IPS-15b (cell line): ENCODE results near the gene HPCAL1.

Experiments
- H3K27me3 ChIP-seq: one replicate; pipeline ENCODE4 v1.6.1; 2013; ENCODE audit warnings: low read length; ENCODE audit not compliant: control insufficient read depth, insufficient read depth
- H3K36me3 ChIP-seq: one replicate; pipeline ENCODE4 v1.6.1; 2013; ENCODE audit warnings: low read length; ENCODE audit not compliant: control insufficient read depth, insufficient read depth
- H3K4me1 ChIP-seq: one replicate; pipeline ENCODE4 v1.6.1; 2013; ENCODE audit warnings: mild to moderate bottlenecking, low read length; ENCODE audit not compliant: control insufficient read depth, insufficient read depth
- H3K4me3 ChIP-seq: one replicate; pipeline ENCODE4 v1.5.1; 2013; ENCODE audit warnings: low read depth, low read length
- H3K9ac ChIP-seq: one replicate; pipeline ENCODE4 v1.6.1; 2013; ENCODE audit warnings: low read depth, mild to moderate bottlenecking, low read length
- H3K9me3 ChIP-seq: one replicate; pipeline ENCODE4 v1.6.1; 2013; ENCODE audit warnings: mild to moderate bottlenecking, low read length; ENCODE audit not compliant: control insufficient read depth, insufficient read depth

The HPCAL1 gene

GRCh38 chr2:10271946-10272345, 30.8 kb upstream of the HPCAL1 start:
- H3K9ac ChIP-seq: no peak overlapping the region
- no peak overlapping the region for H3K4me3 ChIP-seq
- H3K9me3 ChIP-seq: no peaks in the 10 kb centered on the region
- H3K36me3 ChIP-seq: no peaks in the 10 kb centered on the region
- H3K27me3 ChIP-seq: no peaks in the 10 kb centered on the region
- no peaks in the 10 kb centered on the region for H3K4me1 ChIP-seq

DNA sequence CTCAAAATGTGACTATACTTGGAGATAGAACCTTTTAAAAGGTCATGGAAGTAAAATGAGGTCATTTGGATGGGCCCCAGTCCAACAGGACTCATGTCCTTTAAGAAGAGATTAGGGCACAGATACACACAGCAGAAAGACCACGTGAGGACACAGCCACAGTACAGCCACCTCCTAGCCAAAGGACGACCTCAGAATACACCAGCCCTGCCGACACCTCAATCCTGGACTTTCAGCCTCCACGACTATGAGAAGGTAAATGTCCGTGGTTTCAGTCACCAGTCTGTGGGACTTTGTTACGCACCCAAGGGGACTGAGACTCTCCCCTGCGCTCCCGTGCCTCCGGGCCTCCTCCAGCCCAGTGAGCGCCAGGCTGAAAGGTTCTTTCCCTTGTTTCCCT, 30.2 kb upstream of the HPCAL1 start:
- Histone ChIP-seq H3K9me3 (no peaks in the 10 kb centered on the region), H3K4me3 (no peak overlapping the region), H3K4me1 (no peaks in the 10 kb centered on the region), H3K27me3 (no peaks in the 10 kb centered on the region), H3K9ac (no peak overlapping the region), H3K36me3 (no peaks in the 10 kb centered on the region)

DNA sequence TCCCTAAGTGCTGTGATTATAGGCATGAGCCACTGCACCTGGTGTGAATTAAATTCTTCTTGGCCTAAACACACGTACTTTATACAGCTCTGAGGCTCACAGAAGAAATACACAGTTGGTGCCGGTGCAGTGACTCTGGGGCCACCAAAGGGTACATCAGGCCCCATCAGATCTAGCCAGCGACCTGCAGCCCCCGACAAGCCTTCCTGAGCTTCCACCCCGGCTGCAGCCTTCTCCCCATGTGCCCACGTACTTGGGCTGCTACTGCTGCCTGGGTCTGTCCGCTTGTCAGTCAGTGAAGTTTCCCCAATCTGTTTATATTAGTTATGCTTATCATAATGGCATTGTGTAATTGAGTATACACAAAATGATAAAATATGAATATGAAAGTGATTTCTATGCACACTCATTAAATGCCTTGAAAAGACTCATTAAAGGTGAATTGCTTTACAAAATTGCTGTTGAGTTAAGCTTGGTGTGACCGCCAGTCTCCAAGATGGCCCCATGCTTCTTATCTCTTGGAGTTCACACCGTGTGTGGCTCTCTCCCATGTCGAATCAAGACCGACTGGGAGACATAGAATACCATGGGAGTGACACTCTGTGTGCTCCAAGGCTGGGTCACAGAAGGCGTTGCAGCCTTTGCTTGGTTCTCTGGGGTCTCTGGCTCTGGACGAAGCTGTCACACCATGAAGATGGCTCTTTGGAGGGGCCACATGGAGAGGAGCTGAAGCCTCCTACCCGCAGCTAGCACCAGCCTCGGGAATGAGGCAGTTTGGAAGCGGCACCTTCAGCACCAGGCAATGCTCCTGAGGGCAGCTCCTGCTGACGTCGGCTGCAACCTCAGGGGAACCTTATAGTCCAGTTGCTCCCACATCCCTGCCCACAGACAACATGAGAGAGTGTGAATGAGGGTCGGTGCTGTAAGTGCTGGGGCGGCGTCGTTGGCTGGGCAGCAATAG, 29.2 kb upstream of the HPCAL1 start:
- Histone ChIP-seq H3K9ac (no peak overlapping the region), H3K36me3 (no peaks in the 10 kb centered on the region), H3K4me3 (no peak overlapping the region), H3K4me1 (no peaks in the 10 kb centered on the region), H3K9me3 (no peaks in the 10 kb centered on the region), H3K27me3 (no peaks in the 10 kb centered on the region)

DNA sequence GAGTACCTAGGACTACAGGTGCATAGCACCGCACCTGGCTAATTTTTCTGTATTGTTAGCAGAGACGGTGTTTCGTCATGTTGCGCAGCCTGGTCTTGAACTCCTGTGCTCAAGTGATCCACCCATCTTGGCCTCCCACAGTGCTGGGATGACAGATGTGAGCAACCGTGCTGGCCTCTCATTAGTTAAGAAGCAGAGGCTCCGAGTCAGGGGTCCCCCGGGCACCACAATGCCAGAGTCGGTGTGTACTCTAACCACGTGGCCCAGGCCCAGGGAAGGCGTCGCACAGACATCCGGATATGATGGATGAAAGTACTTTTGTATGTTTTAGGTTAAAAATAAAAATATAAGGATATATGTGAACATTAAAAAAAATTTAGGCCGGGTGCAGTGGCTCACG, 28.3 kb upstream of the HPCAL1 start:
- no peak overlapping the region for H3K9ac ChIP-seq
- H3K27me3 ChIP-seq: no peaks in the 10 kb centered on the region
- H3K9me3 ChIP-seq: no peaks in the 10 kb centered on the region
- no peaks in the 10 kb centered on the region for H3K36me3 ChIP-seq
- H3K4me1 ChIP-seq: no peaks in the 10 kb centered on the region
- H3K4me3 ChIP-seq: no peak overlapping the region

DNA sequence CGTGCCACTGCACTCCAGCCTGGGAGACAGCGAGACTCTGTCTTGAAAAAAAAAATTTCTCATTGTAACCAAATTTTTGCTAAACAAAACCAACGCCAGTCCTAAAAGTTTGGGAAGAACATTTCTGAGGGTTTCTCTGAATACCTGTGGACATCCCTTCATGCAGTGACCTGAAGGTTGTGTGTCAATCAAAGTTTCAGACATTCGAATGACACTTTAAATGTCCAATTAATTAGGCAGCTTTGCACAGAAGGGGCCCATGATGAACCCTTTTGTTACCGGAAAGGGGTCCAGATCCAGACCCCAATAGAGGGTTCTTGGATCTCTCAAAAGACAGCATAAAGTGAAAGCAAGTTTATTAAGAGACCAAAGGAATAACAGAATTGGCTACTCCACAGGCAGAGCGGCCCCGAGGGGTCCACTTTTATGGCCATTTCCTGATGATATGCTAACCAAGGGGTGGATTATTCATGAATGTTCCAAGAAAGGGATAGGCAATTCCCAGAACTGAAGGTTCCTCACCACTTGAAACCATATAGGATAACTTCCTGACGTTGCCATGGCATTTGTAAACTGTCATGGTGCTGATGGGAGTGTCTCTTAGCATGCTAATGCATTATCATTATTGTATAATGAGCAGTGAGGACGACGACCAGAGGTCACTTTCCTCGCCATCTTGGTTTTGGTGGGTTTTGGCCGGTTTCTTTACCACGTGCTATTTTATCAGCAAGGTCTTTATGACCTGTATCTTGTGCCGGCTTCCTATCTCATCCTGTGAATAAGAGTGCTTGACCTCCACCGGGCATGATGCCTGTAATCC, 27.5 kb upstream of the HPCAL1 start:
- Histone ChIP-seq H3K4me1 (no peaks in the 10 kb centered on the region), H3K9me3 (no peaks in the 10 kb centered on the region), H3K9ac (no peak overlapping the region), H3K36me3 (no peaks in the 10 kb centered on the region), H3K27me3 (no peaks in the 10 kb centered on the region), H3K4me3 (no peak overlapping the region)

DNA sequence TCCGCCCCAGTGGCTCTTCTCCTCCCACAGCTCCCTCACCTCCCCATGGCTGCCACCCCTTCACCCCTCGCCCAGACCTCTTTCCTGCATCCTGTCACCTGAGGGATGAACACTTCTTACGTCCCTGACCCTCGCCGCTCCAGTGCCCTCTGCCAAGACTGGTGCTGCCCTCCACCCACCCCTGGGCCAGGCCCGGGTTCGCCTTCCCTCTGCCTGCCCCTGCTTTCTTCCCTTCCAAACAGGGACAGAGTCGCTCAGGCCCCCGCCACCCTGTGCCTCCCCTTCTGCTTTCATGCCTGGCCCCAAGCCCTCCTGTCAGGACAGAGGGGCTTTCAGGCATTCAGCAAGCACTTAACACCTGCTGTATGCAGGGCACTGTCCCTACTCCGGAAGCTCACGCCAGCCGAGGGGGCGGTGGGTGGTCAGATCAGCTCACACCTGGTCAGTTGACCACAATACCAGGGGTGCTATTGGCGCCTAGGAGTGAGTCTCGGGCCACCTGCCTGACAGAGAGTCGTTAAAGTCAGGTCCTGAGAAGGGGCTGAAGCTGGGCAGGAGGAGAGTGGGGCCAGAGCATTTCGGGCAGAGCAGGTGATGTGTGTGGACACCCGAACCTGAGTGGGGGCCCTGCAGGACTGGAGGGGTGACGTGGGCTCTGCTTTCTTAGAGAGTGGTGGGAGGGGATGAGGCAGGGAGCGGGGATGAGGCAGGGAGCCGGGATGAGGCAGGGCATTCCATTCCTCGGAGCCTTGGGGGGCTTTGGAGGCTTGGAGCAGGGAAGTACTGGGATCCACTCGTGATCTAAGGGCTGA, 26.0 kb upstream of the HPCAL1 start:
- no peaks in the 10 kb centered on the region for H3K36me3 ChIP-seq
- no peak overlapping the region for H3K4me3 ChIP-seq
- H3K4me1 ChIP-seq: no peaks in the 10 kb centered on the region
- no peak overlapping the region for H3K9ac ChIP-seq
- no peaks in the 10 kb centered on the region for H3K9me3 ChIP-seq
- H3K27me3 ChIP-seq: no peaks in the 10 kb centered on the region

DNA sequence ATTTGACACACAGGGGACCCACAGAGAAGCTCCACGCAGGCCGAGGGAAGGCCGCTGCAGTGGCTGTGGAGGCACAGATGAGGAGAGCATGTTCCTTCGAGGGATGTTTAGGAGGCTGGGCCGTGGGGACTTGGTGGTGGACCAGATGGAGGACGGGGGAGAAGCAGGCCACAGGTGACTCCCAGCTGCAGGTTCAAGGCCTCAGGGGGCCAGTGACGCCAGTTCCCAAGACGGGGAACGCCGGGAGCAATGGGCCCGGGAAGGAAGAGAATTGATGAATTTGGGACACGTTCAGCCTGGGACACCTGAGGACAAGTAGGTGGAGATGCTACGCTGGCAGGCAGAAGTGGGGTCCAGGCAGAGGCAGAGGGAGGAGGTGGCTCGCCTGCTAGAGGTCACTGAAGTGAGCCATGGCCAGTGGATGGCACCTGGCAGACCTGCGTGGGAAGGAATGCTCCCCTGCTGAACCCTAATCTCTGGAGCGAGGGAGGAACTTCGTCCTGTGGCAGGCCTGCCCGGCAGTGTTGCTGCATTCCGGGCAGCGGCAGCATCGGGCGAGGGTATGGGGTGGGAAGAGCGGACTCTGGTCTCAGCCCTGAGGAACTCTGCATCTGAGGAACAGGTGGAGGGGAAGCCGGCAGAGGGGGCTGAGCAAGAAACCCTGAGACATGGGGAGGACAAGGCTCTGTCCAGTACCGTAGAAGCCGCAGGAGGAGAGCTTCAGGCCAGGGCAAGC, 25.2 kb upstream of the HPCAL1 start:
- no peaks in the 10 kb centered on the region for H3K4me1 ChIP-seq
- H3K36me3 ChIP-seq: no peaks in the 10 kb centered on the region
- no peaks in the 10 kb centered on the region for H3K9me3 ChIP-seq
- H3K4me3 ChIP-seq: no peak overlapping the region
- H3K27me3 ChIP-seq: no peaks in the 10 kb centered on the region
- no peak overlapping the region for H3K9ac ChIP-seq

- H3K9ac ChIP-seq: no peak overlapping the region
- no peak overlapping the region for H3K4me3 ChIP-seq
- H3K9me3 ChIP-seq: no peaks in the 10 kb centered on the region
- H3K27me3 ChIP-seq: no peaks in the 10 kb centered on the region
- no peaks in the 10 kb centered on the region for H3K36me3 ChIP-seq
- no peaks in the 10 kb centered on the region for H3K4me1 ChIP-seq
Observed at GRCh38 chr2:10278029-10278762, 24.5 kb upstream of the HPCAL1 start.

GRCh38 chr2:10278763-10279471, 23.8 kb upstream of the HPCAL1 start:
- Histone ChIP-seq H3K27me3 (no peaks in the 10 kb centered on the region), H3K4me3 (no peak overlapping the region), H3K4me1 (no peaks in the 10 kb centered on the region), H3K36me3 (no peaks in the 10 kb centered on the region), H3K9me3 (no peaks in the 10 kb centered on the region), H3K9ac (no peak overlapping the region)

- H3K9me3 ChIP-seq: no peaks in the 10 kb centered on the region
- H3K27me3 ChIP-seq: no peaks in the 10 kb centered on the region
- H3K9ac ChIP-seq: no peak overlapping the region
- no peaks in the 10 kb centered on the region for H3K36me3 ChIP-seq
- H3K4me3 ChIP-seq: no peak overlapping the region
- H3K4me1 ChIP-seq: no peaks in the 10 kb centered on the region
Observed at GRCh38 chr2:10279472-10279870, 23.2 kb upstream of the HPCAL1 start.
